HG02623 (cell line): Measurements from ENCODE around the gene LYRM9.
"Not testable (repeated sequence)": the region's sequence is repeated elsewhere in the genome, so short reads cannot be mapped to it uniquely, and the experiment has no call there.

Experiments
- ATAC-seq: cut with Tn5 transposase; IDR thresholded peaks from one replicate; pipeline ENCODE4 v1.9.1; 2021; ENCODE audit warnings: moderate library complexity; ENCODE audit not compliant: unreplicated experiment

LYRM9 gene

GRCh38 chr17:27892866-27893769, at the start of gene LYRM9:
Gene LYRM9, minus strand, starts transcription at chr17:27893365. Its CDS starts 10,671 bp downstream, at chr17:27882694.
- ATAC-seq: peak; percentile 94

DNA sequence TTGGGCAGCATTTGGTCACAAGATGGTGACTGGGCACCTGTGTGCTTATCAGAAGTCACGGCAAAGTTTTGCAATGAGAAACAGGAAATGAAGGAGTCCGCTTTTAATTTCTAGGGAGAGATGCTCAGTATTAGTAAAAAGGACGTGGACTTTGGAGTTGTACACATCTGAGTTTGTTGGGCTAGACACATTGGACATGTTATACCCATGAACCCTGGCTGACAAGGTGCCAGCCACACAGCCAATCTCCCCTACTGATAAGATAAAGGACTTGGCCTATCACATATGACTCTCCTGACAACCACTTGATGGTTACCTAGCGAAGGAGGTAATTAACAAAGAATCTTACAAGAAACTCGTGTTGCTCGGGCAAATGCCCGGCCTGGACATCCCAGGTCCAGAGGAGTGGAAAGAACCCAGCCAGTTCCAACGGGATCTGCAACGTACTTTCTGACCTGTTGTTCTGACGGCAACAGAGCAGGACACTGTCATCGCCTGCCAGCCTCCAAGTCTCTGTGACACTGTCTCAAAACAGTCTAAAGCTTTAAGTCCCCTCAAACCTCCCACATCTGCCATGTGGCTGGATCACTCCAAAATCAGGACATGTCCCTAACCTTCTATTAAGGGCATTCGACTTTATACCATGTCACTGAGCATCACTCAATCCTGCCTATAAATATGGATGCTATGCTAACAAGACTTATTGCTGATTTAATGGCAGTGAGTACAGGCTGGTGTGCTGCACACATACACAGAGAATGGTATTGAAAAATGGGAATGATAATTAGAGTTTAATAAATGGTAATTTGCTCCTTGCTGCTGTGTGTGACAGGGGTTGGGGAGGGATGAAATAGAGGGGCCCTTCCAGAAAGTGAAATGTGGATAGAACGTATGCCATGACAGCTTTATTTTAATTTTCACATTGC, 47.6 kb upstream of the LYRM9 start:
- no peak for ATAC-seq

- ATAC-seq: no peak
These were observed 46.6 kb upstream of the LYRM9 start for GRCh38 chr17:27939474-27940465.

- no peak for ATAC-seq
These were observed 45.7 kb upstream of the LYRM9 start for GRCh38 chr17:27938864-27939263.

DNA sequence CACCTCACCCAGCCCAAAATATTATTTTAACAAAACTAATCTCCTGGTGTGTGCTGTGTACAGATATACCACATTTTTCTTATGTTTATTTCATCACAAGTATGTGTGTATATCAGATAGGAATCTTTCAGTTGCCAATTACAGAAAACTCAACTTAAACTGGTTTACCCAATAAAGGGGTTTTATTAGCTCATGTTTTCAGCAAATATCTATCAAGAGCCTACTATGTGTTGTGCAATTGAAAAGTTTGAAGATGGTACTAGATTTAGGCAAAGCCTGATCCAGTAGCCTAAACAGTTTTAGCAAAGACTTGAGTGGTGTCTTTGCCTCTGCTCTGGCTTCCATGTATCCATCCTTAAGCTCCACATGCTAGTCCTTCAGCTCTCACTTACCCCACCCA, 45.1 kb upstream of the LYRM9 start:
- ATAC-seq: no peak

DNA sequence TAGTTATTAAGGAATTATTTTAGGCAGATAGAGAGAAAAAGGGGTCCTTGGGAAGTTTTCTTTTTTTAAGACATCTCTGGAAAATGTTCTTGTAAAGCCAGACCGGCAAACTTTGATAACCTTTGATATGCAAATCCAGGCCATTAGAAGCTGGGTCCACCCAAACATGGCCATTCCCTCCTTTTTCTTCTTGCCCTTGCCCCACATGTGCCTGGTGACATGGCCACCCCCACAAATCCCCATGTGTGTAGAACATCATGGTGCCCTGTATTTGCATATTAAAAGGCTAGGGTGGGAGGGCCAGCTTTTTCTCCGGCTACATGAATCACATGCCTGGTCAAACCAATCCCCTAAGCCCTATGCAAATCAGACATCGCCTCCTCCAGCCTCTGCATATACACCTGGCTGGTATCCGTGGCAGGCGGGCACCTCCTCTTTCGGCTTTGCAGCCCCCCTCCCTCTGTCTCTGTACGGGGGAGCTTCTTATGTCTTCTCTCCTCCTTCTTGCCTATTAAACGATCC, 43.9 kb upstream of the LYRM9 start:
- no peak for ATAC-seq

- ATAC-seq: no peak
These were observed 36.8 kb upstream of the LYRM9 start for GRCh38 chr17:27930000-27930399.

DNA sequence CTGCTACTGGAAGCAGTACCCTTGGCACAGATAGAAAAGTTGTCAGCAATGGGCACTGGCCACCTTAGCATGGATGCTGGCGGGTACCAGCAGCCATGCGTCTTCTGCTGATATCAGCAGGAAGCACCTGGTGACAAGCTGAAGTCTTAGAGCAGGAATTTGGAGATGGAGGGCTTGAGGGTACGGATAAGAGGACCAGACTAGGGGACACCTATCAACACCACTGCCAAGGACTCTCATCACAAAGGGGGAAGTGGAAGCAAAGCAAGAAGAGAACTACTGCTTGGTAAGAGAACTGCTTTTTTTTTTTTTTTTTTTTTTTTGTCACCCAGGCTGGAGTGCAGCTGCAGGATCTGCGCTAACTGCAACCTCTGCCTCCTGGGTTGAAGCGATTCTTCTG, 35.4 kb upstream of the LYRM9 start:
- ATAC-seq: no peak

DNA sequence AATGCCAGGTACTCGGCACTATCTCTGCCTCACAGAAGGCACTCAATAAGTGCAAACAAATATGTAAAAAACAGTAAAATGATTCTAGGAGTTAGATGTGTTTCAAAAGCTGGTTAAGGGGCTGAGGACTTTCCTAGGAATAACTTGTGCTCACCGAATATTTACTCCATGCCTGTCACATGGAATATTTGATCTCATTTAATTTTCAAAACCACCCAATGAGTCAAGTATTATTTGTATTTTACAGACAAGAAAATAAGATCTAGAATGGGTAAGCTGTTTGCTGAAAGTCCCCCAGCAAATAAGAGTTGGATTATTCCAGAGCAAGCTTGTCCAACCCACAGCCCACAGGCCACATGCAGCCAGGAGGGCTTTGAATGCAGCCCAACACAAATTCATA, 34.6 kb upstream of the LYRM9 start:
- ATAC-seq: no peak

- ATAC-seq: no peak
These were observed 28.4 kb upstream of the LYRM9 start for GRCh38 chr17:27921599-27921998.

GRCh38 chr17:27921077-27921476, 27.9 kb upstream of the LYRM9 start:
- no peak for ATAC-seq

- ATAC-seq: no peak
These were observed 27.4 kb upstream of the LYRM9 start for GRCh38 chr17:27920569-27920968.

DNA sequence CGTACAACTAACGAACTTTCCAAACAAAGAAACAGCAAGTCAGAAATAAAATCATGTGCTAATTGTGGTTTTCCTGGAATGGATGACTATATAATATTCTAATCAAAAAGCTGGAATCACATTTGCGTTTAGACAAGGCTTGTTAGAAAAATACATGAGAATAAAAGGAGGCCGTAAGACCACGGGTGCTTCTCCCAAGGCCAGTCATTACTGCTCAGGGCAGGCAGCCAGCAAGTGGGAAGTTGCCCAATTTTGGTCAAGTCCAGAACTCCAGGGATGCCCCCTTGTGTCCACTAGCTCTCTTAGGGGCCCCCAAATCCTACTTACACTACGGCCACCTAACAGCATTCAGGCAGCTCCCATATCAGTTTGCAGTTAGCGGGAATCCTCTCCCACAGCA, 25.9 kb upstream of the LYRM9 start:
- ATAC-seq: no peak

DNA sequence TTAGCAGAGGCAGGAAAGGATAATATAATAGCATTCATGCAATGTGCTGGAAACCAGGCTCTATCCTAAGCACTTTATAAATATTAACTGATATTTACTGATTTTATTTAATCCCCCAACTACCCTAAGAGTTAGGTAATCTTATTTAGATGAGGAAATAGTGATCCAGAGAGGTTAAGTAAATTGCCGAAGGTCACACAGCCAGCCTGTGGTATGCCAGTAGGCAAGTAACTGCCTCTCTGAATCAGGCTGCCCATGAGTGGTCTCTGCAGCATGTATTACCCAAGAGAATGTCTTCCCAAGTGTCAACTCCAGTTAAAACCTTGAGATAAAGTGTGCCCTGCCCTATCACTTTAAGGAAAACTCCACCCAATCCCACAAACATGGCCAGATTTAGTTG, 25.3 kb upstream of the LYRM9 start:
- no peak for ATAC-seq

DNA sequence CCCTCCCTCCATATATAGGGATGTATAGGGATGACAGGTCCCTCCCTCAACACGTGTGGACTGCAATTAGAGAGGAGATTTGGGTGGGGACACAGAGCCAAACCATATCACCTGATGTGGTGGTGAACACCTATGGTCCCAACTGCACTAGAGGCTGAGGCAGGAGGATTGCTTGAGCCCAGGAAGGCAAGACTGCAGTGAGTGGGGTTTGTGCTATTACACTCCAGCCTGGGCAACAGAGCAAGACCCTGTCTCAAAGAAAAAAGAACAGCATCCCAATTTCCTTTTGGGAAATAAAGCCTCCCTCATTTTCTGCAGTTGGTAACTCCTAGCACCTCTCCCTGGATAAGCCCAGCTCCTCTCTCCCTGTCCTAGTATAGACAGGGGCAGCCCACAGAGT, 23.8 kb upstream of the LYRM9 start:
- ATAC-seq: no peak

DNA sequence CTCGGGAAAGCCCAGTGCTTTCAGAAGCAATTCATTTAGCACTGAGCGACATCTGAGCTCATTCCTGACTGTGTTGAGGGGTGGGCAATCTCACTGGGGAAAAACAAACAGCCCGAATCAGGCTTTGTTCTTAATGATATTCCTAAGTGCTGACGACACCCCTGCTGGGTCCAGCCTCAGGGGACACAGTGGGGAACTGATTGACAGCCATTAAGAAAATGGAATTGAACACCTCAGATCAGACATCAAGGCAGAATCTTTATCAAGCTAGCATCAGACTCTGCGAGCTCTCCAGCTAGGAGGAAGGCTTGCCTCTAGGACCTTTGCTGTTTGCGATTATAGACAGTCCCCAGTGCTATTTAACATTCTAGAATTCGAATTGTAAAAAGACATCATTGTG, 22.5 kb upstream of the LYRM9 start:
- ATAC-seq: no peak

- ATAC-seq: no peak
These were observed 21.2 kb upstream of the LYRM9 start for GRCh38 chr17:27914382-27914781.

- no peak for ATAC-seq
These were observed 19.8 kb upstream of the LYRM9 start for GRCh38 chr17:27912964-27913363.

- ATAC-seq: not testable (repeated sequence)
These were observed 19.1 kb upstream of the LYRM9 start for GRCh38 chr17:27912299-27912698.

DNA sequence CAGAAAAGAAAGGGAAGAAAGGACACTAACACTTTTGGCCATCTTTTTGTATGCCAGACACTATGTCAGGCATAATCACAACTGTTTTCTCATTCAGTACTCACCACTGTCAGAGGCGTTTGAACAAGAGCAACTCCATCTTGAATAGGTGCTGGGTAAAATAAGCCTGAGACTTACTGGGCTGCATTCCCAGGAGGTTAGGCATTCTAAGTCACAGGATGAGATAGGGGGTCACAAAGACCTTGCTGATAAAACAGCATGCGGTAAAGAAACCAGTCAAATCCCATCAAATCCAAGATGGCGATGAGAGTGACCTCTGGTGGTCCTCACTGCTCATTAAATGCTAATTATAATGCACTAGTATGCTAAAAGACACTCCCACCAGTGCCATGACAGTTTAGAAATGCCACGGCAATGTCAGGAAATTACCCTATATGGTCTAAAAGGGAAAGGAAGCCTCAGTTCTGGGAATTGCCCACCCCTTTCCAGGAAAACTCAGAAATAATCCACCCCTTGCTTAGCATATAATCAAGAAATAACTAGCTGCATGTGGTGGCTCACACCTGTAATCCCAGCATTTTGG, 14.9 kb upstream of the LYRM9 start:
- no peak for ATAC-seq
